SW480 (cell line): ENCODE measurements around the gene PFKFB4.
"Not testable (repeated sequence)": the region's sequence is repeated elsewhere in the genome, so short reads cannot be mapped to it uniquely, and the experiment has no call there.

ENCODE experiments used
- DNase-seq: peaks from one replicate; pipeline ENCODE4 v3.0.0-alpha.2; 2016; ENCODE audit warnings: low spot score

The PFKFB4 gene

DNA sequence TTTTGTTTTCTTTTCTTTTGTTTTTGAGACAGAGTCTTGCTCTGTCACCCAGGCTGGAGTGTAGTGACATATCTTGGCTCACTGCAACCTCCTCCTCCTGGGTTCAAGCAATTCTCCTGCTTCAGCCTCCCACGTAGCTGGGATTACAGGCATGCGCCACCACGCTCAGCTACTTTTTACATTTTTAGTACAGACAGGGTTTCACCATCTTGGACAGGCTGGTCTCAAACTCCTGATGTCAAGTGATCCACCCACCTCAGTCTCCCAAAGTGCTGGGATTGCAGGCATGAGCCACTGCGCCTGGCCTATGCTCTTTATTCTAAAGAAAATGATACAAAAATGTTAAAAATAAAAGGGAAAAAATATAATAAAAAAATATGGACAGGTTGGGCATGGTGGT is 25.9 kb downstream of the PFKFB4 start:
- not testable (repeated sequence) for DNase-seq

DNA sequence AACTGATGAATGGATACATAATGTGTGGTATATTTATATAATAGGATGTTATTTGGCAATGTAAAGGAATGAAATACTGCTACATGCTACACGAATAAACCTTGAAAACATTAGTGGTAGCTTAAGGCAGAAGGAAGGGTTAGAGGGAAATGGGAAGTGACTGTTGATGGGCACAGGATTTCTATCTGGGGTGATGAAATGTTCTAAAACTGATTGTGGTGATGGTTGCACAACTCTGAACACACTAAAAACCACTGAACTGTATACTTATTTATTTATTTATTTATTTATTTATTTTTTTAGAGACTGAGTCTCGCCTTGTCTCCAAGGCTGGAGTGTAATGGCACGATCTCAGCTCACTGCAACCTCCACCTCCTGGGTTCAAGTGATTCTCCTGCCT is 27.8 kb downstream of the PFKFB4 start:
- no peak for DNase-seq

DNA sequence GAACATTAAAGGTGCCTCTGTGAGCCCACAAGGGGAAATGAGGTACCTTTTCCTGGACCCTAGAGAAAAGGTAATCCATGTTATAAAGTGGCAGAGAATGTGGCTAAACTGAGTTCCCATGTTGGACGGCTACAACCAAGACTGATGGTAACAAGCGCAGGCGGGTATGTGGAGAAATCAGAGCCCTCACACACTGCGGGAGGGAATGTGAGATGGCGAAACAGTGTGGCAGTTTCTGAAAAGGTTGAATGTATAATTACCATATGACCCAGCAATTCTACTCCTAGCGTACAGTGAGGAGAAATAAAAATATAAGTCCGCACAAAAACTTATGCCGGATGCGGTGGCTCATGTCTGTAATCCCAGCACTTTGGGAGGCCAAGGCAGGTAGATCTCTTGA is 28.6 kb downstream of the PFKFB4 start:
- DNase-seq, result no peak

DNA sequence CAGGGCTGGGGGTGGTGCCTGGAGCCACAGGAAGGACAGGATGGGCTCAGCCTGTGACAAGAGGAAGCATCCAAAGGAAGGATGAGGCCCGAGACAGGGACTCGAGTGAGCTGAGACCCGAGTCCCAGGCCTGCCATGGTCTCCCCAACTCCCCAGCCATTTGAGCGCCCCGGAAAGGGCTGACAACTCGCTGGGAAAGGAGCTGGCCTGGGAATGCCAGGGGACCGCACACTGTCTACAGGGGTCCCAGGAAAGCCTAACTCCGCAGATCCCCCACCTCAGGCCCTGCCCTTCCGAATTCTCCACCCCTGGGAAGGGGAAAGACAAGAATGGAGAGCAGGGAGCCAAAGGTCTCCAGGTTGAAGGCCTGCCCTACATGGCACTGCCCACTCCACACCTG is 31.6 kb downstream of the PFKFB4 start:
- DNase-seq, result no peak

DNA sequence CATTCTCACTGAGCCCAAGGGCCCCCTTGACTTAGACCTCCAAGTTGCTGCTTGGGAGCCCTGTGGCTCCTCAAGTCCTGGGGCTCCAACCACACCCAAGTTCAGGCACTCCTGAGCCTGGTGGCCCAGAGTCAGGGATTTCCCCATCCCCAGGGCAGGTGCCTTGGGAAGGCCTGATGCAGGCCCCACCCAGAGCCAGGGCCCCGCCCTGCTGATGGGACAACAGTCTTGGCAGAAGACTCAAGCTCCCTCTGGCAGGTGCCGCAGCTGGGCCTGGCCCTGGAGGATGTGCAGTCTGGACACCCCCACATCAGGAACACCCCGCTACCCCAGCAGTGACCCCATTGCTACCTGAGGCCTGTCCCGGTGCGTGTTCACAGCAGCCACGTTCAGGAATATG is 35.0 kb downstream of the PFKFB4 start:
- DNase-seq, result no peak

DNA sequence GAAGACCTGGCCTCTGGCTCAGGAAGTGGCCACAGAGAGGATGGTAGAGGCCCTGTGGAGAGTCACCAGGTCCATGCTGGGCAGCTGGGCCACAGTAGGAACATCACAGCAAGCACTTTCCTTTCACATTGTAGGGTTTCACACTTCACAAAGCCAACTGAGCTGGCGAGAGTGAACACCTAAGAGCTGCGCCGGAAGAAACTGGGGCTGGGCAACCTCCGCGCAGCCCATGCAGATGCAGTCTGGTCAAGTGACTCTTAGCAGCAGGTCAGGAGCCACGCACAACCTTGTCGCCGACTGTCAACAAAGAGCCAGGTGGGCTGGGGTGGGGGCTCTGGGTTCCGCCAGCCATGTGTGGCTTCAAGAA is 37.3 kb downstream of the PFKFB4 start:
- DNase-seq, result no peak

DNA sequence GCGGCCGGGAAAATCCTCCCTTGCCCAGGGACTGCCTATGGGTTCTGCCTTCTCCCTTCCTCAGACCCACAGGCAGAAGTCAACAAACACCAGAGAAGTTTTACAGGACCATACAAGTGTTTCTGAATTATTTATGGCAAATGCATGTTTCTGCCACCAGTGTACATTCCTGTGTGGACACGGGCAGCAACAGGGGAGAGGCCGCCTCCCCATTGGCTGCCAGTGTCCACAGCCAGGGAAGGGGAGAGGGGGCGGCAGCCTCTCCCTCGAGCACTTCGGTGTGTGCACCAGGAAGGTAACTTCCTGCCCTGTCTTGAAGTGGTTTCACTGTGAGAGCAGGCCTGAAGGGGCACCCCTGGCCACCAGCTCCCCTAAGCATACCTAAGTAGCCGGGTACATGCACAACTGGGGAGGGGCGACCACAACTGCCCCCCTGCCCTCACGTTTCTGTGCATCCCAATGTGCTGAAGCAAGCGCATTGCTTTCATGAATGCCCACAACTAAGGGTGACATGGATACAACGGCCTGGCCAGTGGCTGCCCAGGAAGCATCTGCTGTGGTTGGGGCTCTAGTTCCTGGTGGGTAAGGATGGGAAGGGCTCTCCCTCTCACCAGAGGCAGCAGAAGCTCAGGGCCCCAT is 37.8 kb downstream of the PFKFB4 start:
- DNase-seq, result no peak

DNA sequence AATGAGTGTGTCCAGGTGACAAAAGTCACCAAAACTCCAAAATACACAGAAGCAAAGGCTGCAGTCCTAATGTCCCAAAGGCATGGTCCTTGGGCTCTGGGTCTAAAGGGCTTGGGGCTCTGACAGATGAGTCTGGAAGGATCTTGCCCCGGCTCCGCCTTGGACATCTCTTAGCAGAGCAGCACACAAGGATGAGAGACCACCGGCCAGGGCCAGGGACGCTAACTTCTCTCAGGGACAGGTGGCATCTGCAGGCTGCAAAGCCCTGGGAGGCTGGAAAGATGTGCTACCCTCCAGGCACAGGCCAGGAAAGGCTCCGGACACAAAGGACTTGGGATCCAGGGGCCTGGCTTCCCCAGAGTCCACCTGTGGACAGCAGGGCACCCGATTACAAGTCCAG is 38.5 kb downstream of the PFKFB4 start:
- no peak for DNase-seq

DNA sequence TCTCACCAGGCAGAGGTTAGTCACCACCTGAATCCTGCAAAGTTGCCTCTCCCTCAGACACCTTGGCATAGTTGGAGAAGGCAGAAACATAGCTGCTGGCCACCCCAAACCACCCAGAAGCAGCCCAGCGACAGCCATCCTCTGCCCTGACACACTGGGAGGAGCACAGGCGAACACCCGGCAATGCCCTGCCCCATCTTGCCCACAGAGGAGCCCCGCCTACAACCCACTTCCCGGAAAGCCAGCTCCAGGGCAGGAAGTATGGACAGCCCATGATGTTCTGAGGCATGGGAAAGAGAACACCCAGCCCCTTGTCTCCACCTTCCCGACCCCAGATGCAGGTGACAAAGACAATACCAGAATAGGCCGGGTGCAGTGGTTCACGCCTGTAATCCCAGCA is 40.0 kb downstream of the PFKFB4 start:
- no peak for DNase-seq

DNA sequence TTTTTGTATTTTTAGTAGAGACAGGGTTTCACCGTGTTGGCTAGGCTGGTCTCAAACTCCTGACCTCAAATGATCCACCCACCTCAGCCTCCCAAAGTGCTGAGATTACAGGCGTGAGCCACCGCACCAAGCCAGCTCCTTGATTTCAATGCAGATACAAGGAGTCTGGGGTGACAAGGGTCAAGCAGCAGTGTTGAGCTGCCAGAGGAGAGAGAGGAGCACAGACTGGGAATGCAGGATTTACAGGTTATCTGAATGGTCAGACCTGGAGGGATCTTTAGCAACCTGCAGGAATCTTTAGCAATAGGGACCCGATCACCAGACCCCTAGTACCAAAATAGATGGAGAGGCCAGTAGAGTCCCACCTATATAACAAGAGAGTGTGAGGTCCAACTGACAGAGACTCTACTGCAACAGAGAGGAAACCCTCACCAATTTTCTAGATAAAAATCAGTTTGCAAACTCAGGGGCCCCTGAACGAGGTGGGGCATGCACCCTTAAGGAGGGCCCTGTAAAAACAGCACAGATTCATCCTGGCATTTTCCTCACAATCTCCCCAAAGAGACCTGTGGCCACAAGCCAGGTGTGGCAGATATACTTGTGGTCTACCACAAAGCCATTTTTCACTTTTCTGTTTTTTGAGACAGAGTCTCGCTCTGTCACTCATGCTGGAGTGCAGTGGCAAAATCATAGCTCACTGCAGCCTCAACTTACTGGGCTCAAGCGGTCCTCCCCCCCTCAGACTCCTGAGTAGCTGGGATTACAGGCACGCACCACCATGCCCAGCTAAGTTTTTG is 42.0 kb downstream of the PFKFB4 start:
- DNase-seq, result no peak

DNA sequence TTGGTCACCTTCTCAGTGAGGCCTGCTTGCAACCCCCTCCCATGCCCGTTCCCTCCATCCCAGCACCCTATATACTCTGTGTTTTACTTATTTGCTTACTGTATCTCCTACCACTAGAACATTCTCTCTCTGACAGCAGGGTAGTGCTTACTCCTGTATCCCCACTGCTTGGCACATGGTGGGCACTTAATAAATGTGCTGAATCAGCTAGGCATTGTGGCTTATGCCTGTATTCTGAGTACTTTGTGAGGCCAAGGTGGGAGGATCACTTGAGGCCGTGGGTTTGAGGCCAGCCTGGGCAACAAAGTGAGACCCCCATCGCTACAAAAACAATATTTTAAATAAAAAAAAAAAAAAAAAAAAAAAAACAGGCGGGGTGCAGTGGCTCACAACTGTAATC is 45.1 kb downstream of the PFKFB4 start:
- no peak for DNase-seq

DNA sequence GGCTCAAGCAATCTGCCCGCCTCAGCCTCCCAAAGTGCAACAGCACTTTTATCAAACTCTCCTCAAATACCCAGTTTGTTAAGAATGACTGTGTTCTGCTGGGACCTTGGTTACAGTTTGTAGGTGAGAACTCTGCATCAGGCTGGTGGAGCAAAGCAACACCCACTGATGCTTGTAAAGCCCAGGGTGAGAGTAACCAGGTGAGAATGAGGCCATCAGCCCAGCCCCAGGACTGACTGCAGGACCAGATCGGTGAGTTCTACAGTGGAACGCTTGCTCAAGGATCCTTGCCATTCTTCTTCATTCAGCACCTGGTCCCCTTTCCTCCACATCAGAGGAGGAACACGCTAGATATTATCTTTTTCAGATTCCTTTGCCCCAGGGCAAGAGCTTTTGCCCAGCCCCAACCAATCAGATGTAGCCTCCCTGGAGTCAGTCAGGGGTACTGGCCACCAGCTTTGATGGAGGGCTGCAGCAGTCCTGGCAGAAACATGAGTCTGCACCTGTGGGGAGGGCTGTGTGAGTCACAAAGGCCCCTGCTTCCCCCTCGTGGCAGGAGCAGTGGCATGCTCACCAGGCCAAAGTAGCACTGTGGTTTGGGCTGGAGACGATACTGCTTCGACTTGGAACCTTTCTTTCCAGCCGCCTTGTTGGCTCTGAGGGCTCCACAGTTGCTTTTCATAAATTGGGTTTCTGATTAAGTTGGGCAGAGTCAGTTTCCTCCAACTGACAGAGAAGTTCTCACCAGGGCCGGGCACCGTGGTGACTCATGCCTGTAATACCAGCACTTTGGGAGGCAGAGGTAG is 49.1 kb downstream of the PFKFB4 start:
- DNase-seq, result peak; percentile 84

DNA sequence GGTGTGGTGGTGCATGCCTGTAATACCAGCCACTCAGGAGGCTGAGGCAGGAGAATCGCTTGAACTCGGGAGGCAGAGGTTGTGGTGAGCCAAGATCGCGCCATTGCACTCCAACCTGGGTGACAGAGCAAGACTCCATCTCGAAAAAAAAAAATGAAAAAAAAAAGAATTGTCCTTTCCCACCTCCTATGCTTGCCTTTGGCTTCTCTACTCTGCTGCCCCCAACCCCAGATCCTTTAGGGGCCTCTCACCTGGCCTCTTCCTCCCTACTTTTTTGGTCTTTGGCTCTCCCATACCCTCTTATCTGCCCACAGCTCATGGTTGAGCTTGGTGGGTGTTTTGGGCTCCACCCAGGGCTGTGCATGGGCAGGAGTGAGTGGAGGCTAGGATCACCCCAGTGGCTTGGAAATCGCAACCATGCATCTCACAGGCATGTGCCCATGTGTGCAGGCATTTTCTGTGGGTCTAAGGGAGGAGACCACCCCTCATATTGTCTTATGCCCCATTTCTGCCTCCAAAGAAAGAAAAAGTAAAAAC is 50.6 kb downstream of the PFKFB4 start:
- DNase-seq, result no peak

DNA sequence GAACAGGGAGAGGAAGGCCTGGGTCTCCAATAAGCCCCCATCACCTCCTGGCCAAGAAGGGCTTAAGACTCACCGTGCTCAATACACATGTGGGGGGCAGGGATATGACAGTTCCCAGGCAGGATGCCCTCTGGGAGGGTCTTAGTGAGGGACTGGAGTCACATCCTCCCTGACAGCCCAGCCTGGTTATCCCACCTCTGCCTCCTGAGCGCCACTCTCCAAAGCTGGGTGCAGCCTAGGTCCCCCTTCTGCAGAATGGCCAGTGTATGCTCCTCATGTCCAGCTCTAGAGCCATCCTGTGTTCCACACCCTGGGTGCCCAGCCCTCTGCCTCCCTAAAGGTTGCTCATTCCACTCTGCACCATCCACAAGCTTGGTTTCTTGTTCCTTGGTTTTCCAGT is 51.5 kb downstream of the PFKFB4 start:
- no peak for DNase-seq

DNA sequence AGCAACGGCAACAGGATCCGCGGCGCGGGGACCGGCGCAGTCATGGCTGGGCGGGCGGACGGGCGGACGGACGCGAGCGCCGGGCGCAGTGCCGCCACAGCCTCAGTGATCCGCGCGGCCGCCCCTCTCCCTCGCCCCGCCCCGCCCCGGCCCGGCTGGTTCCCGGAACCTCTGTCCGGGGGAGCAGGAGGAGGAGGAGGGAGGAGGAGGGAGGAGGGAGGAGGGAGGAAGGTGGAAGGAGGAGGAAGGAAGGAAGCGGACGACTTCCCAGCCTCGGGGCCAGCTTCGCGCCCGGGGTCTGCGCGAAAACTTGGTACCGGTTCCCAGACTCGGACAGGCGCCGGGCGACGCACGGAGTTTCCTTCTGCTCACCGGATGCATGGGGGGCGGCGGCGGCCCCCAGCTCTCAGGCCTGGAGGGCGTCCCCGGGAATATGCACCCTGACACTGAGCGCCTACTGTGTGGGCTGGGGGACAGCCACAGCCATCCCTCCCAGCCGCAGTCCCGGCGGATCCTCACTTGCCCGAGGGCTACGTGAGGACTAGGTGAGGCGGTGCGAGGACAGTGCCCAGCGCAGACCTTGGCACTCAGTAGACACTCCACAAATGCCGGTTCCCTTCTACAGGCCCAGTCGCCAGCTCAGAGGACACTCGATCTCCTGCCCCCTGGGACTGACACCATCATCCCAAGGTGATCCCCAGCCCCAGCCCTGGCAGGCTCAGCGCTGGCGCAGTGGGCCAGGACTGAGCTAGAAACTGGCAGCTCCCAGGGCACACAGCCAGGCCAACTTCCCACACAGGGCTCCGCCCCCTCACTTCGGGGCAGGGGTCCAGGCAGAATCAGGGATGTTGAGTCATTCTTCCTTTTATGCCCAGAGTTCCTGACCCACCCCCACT is 52.3 kb downstream of the PFKFB4 start, which contains the start of gene SHISA5:
Gene SHISA5, minus strand, starts transcription at position 124 of the 896 bp plus-strand sequence. Its CDS starts 80 bp downstream, at position 44.
- DNase-seq, result no peak

DNA sequence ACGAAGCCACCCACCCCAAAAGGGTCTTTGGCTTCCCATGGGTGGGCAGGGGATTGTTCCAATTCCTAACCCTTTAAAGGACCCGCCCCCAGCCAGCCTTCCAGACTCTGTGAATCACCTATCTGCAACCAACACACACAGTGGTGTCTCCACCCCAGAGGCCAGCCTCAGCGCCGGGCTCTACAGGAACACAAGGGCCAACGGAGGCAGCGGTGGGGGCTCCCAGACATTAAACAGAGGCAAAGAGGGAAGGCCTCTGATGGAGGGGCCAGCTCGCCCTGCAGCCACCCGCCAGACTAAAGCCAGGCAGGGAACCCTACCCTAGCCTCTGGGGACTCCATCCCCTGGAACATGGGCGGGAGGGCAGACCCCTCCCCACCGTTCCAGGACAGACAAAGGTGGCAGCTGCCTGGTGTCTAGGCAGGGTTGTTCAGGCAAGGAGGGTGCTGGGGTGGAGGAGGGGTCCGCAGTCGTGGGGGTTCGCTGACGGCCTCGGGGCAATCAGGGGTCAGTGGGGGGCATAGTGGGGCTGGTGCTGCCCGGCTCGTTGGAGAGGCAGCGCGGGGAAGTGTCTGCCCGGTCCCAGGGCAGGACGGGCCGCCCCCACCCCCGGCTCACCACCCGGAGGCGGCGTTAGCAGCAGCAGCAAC is 53.1 kb downstream of the PFKFB4 start:
- no peak for DNase-seq

DNA sequence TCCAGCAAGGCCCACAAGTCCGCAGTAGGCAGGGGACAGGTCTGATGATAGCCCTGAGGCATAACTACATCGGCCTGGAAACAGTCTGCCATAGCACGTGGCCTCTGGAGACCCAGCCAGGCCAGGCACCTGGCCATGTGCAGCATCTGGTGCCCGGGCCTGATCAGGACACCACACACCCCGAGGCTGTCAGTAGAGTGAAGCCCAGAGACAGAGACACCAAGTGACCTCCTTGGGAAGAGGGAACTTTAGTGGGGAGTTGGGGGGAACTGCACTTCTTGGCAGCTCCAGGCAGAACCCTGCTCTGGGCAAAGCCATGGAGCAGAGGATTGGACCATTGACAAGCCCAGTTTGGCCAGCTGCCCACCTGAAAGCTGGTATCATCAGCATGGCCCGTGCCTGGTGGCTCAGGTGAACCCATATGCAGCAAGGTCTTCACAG is 53.9 kb downstream of the PFKFB4 start:
- no peak for DNase-seq

DNA sequence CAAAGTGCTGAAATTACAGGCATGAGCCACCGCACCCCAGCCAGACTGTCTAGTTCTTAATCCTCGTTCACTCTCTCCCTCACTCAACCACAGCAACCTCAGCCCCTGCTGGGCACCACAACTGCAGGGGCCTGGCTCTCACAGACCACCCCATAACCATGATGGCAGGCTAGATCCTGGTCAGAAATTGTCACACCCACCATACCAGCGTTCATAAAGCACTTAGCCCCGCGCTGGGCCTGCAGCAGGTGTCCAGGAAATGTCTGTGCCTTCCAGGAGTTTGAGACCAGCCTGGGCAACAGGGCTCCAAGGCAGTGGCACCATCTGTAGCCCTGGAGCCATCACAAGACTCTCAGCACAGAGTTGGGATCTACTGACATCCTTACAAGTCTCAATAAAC is 54.5 kb downstream of the PFKFB4 start:
- DNase-seq, result no peak

DNA sequence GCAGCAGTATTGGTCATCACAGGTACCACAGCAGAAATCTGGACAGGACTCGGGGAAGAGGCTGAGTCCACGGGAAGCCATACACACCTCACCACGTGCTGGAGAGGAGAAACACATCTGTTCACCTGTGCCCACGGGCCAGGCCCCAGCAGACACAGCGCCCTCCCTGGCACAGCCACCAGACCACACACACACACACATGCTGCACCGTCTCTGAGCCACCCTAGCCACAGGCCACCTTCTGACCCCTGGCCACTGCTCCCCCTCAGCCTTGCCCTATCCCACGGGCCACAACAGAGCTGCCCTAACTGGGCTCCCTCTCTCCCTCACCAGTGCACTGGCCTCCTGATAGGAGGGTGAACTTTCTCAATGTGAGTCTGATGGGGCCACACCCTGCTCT is 55.4 kb downstream of the PFKFB4 start:
- no peak for DNase-seq

DNA sequence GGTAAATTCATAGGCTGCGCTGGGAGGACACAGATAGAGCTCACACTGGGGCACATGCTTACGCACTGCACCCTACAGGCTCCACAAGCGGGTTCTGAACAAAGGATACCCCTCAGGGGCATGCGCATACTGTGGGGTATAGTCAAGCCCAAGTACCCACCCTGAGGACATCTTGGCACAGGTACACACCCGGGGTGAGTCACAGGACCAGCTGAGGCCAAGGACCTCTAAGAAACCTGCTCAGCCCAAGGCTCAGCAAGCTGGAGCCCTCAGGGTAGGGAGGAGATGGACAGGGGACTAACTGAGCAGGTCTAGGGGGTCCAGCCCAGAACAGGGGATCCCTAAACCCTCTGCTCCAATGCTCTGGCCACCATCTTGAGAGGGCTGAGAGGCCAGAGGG is 55.9 kb downstream of the PFKFB4 start:
- no peak for DNase-seq

DNA sequence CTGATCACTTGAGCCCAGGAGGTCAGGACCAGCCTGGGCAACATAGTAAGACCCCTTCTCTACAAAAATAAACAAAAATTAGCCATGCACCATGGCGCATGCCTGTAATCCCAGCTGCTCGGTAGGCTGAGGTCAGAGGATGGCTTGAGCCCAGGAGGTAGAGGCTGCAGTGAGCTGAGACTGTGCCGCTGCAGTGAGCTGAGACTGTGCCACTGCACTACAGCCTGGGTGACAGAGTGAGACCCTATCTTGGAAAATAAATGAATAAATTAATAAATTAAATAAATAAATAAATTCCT is 63.5 kb downstream of the PFKFB4 start:
- DNase-seq, result no peak
